HepG2 (cell line): Measurements from ENCODE around the gene SNAPIN. TPM values are rescaled to one million over a fixed set of nuclear protein-coding genes. Genes with fewer than 3 reads are reported as not detected.
A peak's percentile ranks its signal among the peaks of the same experiment; 100 is the strongest.

Source experiments
- ADNP ChIP-seq: sonication (generic); formaldehyde crosslinking; IDR thresholded peaks from 2 replicates; pipeline ENCODE4 v1.4.0; 2020; ENCODE audit warnings: missing genetic modification reagents
- E2F2 ChIP-seq: sonication (generic); formaldehyde crosslinking; IDR thresholded peaks from 2 replicates; pipeline ENCODE4 v1.4.0; 2020; ENCODE audit warnings: missing genetic modification reagents, borderline replicate concordance
- FOSL1 ChIP-seq: sonication (generic); formaldehyde crosslinking; IDR thresholded peaks from 2 replicates; pipeline ENCODE4 v1.9.0; 2021; ENCODE audit warnings: missing genetic modification reagents, borderline replicate concordance
- HNF4A ChIP-seq: sonication (generic); formaldehyde crosslinking; IDR thresholded peaks from 2 replicates; pipeline ENCODE4 v1.4.0; 2020; ENCODE audit warnings: missing genetic modification reagents
- IKZF4 ChIP-seq: sonication (generic); formaldehyde crosslinking; IDR thresholded peaks from 2 replicates; pipeline ENCODE4 v1.5.1; 2020; ENCODE audit warnings: borderline replicate concordance, mild to moderate bottlenecking, low read depth, missing genetic modification reagents; ENCODE audit errors: not compliant biosample characterization
- MEIS1 ChIP-seq: sonication (generic); formaldehyde crosslinking; IDR thresholded peaks from 2 replicates; pipeline ENCODE4 v1.9.0; 2021; ENCODE audit warnings: mild to moderate bottlenecking, missing genetic modification reagents, moderate library complexity, borderline replicate concordance
- NFIB ChIP-seq: sonication (generic); formaldehyde crosslinking; IDR thresholded peaks from 2 replicates; pipeline ENCODE4 v1.9.0; 2021; ENCODE audit warnings: missing genetic modification reagents, mild to moderate bottlenecking, borderline replicate concordance
- NR2C2 ChIP-seq: sonication (generic); formaldehyde crosslinking; IDR thresholded peaks from 2 replicates; pipeline ENCODE4 v1.4.0; 2020; ENCODE audit warnings: missing genetic modification reagents, mild to moderate bottlenecking, moderate library complexity, borderline replicate concordance
- PBX2 ChIP-seq: IDR thresholded peaks from 2 replicates; pipeline ENCODE4 v1.6.1; 2016; ENCODE audit warnings: control low read depth
- PHF8 ChIP-seq: sonication (generic); formaldehyde crosslinking; IDR thresholded peaks from 2 replicates; pipeline ENCODE4 v1.5.0; 2020; ENCODE audit warnings: missing genetic modification reagents
- REL ChIP-seq: sonication (generic); formaldehyde crosslinking; conservative IDR thresholded peaks from 2 replicates; pipeline ENCODE4 v1.8.0; 2022; ENCODE audit warnings: mild to moderate bottlenecking, missing genetic modification reagents, moderate library complexity
- SKI ChIP-seq: fragments of 450-650 bp; IDR thresholded peaks from one replicate; pipeline ENCODE4 v1.6.1; 2018; ENCODE audit warnings: mild to moderate bottlenecking; ENCODE audit not compliant: partially characterized antibody
- TRIM24 ChIP-seq: sonication (generic); formaldehyde crosslinking; IDR thresholded peaks from 2 replicates; pipeline ENCODE4 v1.8.0; 2022; ENCODE audit warnings: mild to moderate bottlenecking, missing genetic modification reagents
- ZNF17 ChIP-seq: sonication (generic); formaldehyde crosslinking; IDR thresholded peaks from 2 replicates; pipeline ENCODE4 v1.5.0; 2020; ENCODE audit warnings: mild to moderate bottlenecking, missing genetic modification reagents
- ZNF772 ChIP-seq: sonication (generic); formaldehyde crosslinking; IDR thresholded peaks from 2 replicates; pipeline ENCODE4 v1.5.0; 2020; ENCODE audit warnings: mild to moderate bottlenecking, missing genetic modification reagents
- ZNF816 ChIP-seq: sonication (generic); formaldehyde crosslinking; IDR thresholded peaks from 2 replicates; pipeline ENCODE4 v1.8.0; 2022; ENCODE audit warnings: missing genetic modification reagents, mild to moderate bottlenecking, borderline replicate concordance
- ZSCAN20 ChIP-seq: sonication (generic); formaldehyde crosslinking; IDR thresholded peaks from 2 replicates; pipeline ENCODE4 v1.4.0; 2020; ENCODE audit warnings: missing genetic modification reagents, mild to moderate bottlenecking, borderline replicate concordance
- polyA plus RNA-seq, 8 experiments: library from polyadenylated mRNA; depleted of rRNA in 3 of 8; stranded (reverse) in 7 of 8; unstranded in 1 of 8; fragments of >200 nt; fragmentation: Illumina TruSeq in 4 of 8; extraction: Trizol in 4 of 8; gene quantifications; 2 replicates each; pipeline versions ENCODE4 v1.2.1 to v1.2.3, GENCODE V29; 2011 to 2016; ENCODE audit warnings: low read depth in 4 of 8, missing spikeins in 1 of 8, mixed read lengths in 1 of 8; ENCODE audit not compliant: insufficient read depth in 1 of 8
- total RNA-seq, 5 experiments: library from RNA; depleted of rRNA; stranded (reverse); fragments of >200 nt; fragmentation: Illumina TruSeq; extraction: Trizol; gene quantifications; 2 replicates each; pipeline ENCODE4 v1.2.3, GENCODE V29; 2016; ENCODE audit warnings: low read depth in 1 of 5
- TF ChIP-seq, protein P1 (sequence below): sonication (generic); formaldehyde crosslinking; IDR thresholded peaks from 2 replicates; pipeline ENCODE4 v1.4.0; 2020; ENCODE audit warnings: mild to moderate bottlenecking, missing genetic modification reagents
- TF ChIP-seq, protein P2 (sequence below): sonication (generic); formaldehyde crosslinking; IDR thresholded peaks from 2 replicates; pipeline ENCODE4 v1.4.0; 2020; ENCODE audit warnings: missing genetic modification reagents, borderline replicate concordance
- TF ChIP-seq, protein P3 (sequence below): IDR thresholded peaks from 2 replicates; pipeline ENCODE4 v1.6.1; 2016; ENCODE audit warnings: missing genetic modification reagents, missing compliant biosample characterization

Gene SNAPIN
- total and polyA plus RNA-seq, 2 of the 13 experiments (the other 11 are each of a cell fraction or from before 2014, with no cell fraction given) = 23.9 to 25.7 TPM

GRCh38 chr1:153627715-153628626 is 30.5 kb upstream of the SNAPIN start, which contains the start of gene S100A1 (continued):
- TF ChIP-seq, protein P1, sequence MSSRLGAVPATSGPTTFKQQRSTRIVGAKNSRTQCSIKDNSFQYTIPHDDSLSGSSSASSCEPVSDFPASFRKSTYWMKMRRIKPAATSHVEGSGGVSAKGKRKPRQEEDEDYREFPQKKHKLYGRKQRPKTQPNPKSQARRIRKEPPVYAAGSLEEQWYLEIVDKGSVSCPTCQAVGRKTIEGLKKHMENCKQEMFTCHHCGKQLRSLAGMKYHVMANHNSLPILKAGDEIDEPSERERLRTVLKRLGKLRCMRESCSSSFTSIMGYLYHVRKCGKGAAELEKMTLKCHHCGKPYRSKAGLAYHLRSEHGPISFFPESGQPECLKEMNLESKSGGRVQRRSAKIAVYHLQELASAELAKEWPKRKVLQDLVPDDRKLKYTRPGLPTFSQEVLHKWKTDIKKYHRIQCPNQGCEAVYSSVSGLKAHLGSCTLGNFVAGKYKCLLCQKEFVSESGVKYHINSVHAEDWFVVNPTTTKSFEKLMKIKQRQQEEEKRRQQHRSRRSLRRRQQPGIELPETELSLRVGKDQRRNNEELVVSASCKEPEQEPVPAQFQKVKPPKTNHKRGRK (CRISPR knock-in tag) = no peak
- TF ChIP-seq, protein P2, sequence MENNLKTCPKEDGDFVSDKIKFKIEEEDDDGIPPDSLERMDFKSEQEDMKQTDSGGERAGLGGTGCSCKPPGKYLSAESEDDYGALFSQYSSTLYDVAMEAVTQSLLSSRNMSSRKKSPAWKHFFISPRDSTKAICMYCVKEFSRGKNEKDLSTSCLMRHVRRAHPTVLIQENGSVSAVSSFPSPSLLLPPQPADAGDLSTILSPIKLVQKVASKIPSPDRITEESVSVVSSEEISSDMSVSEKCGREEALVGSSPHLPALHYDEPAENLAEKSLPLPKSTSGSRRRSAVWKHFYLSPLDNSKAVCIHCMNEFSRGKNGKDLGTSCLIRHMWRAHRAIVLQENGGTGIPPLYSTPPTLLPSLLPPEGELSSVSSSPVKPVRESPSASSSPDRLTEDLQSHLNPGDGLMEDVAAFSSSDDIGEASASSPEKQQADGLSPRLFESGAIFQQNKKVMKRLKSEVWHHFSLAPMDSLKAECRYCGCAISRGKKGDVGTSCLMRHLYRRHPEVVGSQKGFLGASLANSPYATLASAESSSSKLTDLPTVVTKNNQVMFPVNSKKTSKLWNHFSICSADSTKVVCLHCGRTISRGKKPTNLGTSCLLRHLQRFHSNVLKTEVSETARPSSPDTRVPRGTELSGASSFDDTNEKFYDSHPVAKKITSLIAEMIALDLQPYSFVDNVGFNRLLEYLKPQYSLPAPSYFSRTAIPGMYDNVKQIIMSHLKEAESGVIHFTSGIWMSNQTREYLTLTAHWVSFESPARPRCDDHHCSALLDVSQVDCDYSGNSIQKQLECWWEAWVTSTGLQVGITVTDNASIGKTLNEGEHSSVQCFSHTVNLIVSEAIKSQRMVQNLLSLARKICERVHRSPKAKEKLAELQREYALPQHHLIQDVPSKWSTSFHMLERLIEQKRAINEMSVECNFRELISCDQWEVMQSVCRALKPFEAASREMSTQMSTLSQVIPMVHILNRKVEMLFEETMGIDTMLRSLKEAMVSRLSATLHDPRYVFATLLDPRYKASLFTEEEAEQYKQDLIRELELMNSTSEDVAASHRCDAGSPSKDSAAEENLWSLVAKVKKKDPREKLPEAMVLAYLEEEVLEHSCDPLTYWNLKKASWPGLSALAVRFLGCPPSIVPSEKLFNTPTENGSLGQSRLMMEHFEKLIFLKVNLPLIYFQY = no peak
- no peak for TF ChIP-seq SKI
- no peak for TF ChIP-seq FOSL1 (CRISPR knock-in tag)
- no peak for TF ChIP-seq TRIM24 (CRISPR knock-in tag)
- no peak for TF ChIP-seq ZSCAN20 (CRISPR knock-in tag)
- TF ChIP-seq MEIS1 (CRISPR knock-in tag) = no peak
- no peak for TF ChIP-seq ADNP
- TF ChIP-seq REL (CRISPR knock-in tag) = no peak
- no peak for TF ChIP-seq IKZF4 (CRISPR knock-in tag)
- TF ChIP-seq, protein P3, sequence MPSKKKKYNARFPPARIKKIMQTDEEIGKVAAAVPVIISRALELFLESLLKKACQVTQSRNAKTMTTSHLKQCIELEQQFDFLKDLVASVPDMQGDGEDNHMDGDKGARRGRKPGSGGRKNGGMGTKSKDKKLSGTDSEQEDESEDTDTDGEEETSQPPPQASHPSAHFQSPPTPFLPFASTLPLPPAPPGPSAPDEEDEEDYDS = peak; percentile 34; the same call in 1 of the 2 replicates
- TF ChIP-seq HNF4A (CRISPR knock-in tag) = no peak
- TF ChIP-seq ZNF17 (CRISPR knock-in tag) = no peak
- TF ChIP-seq E2F2 (CRISPR knock-in tag) = no peak
- TF ChIP-seq PHF8 (CRISPR knock-in tag) = peak; percentile 52; the same call in 1 of the 2 replicates
- no peak for TF ChIP-seq NR2C2 (CRISPR knock-in tag)
- peak; percentile 24; the same call in 1 of the 2 replicates for TF ChIP-seq ZNF772 (CRISPR knock-in tag)
- no peak for TF ChIP-seq PBX2 (CRISPR knock-in tag)
- TF ChIP-seq NFIB = no peak
- no peak for TF ChIP-seq ZNF816 (CRISPR knock-in tag)
